Stimulated activated CD8-positive, alpha-beta memory T cell treated with anti-CD3 and anti-CD28 coated beads, Interleukin-12 subunit alpha, Interleukin-12 subunit beta, amount 100 ng/mL, for 24 hours (primary cell): ENCODE results near the gene PLPPR2.
"Not testable (repeated sequence)": the region's sequence is repeated elsewhere in the genome, so short reads cannot be mapped to it uniquely, and the experiment has no call there.

Experiments used
- DNase-seq: peaks from one replicate; pipeline ENCODE4 v3.0.0-alpha.2; 2020; ENCODE audit errors: extremely low read depth

The PLPPR2 gene

DNA sequence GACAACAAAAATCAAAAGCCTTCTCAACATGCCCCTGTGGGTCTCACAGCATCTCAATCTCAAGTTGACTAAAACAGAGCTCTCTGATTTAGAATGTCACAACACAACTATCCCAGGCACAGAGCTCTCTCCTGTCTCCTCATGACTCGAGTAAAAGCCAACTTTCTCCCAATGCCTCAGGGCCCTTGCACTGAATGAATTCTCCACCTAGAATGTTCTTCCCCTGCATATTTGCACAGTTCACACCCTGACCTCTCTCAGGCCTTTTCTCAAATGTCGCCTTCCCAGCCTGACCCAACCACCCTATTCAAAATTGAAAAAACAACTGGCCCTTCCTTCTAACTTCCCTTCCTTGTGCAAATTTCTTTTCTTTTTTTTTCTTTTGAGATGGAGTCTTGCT, 15.5 kb downstream of the PLPPR2 start:
- DNase-seq, result no peak

DNA sequence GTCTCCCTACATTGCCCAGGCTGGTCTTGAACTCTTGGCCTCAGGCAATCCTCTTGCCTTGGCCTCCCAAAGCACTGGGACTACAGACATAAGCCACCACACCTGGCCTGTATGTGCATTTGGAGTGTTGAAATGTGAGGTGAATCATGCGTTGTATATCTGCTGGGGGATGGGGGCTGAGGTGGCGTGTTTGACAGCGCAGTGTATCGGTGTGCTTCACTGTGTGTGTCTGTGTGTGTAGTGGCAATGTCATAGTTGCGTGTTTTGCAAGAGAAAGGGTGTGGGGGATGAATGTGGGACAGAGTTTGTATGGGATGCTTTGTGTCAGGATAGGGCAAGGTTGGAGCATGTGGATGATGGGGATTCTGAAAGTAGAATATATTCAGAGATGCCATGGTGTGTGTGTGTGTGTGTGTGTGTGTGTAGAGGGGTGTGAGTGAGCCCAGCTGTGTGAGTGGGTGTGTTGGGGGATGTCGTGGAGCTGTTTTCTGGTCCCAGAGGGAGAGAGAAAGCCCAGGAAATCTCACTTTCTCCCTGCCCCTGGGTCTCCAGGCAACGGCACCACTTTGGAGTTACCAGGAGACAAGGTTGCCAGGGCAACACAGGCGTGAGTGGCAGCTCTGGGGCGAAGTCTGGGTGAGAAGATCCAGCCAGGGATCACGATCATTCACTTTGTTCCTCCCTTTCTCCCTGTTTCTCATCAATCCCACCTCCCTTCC, 18.1 kb downstream of the PLPPR2 start:
- DNase-seq, result no peak

GRCh38 chr19:11373885-11374432, 18.7 kb downstream of the PLPPR2 start:
- DNase-seq, result no peak

GRCh38 chr19:11374433-11375142, 19.4 kb downstream of the PLPPR2 start, which contains the start of gene SWSAP1:
Gene SWSAP1 (plus strand): TSS chr19:11374666. CDS start chr19:11374681, 15 bp downstream.
- DNase-seq, result peak; percentile 92

GRCh38 chr19:11375143-11375948, 20.1 kb downstream of the PLPPR2 start:
- DNase-seq, result no peak

DNA sequence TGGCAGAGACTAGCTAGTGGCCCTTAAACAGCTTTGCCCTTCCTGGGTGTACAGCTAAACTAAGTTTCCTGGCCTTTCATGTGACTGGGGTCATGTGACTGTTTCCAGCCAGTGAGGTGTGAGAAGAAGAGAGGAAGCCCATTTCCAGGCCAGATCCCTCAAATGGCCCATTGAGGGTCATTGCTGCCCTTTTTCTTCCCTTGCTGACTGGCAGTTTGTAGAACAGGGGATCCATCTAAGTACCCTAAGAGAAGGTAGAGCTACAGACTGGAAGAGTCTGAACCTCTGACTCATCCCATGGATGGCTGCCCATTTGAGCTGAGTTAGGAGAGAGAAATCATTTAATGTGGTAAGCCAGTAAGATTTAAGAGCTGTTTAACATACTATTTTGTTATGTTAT, 22.0 kb downstream of the PLPPR2 start:
- DNase-seq, result no peak

DNA sequence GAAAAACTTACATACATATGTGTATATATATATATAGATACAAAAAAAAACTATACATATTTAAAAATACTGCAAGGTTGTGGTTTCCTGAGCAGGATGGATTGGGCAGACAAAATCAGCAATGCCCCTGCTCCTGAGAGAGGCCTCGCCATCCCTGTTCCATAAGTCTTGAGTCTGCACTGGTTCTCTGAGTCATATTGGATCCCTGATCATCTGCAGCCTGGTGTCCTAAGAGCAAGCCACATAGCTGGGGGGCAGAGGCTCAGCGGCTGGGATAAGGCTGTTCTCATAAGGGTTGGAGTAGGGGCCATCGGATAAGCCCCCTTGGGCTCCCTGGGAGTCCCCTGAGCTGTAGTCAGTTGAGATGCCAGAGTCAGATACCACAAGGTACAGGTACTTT, 22.5 kb downstream of the PLPPR2 start:
- DNase-seq, result no peak

GRCh38 chr19:11378319-11379189, 23.3 kb downstream of the PLPPR2 start:
- DNase-seq, result no peak

DNA sequence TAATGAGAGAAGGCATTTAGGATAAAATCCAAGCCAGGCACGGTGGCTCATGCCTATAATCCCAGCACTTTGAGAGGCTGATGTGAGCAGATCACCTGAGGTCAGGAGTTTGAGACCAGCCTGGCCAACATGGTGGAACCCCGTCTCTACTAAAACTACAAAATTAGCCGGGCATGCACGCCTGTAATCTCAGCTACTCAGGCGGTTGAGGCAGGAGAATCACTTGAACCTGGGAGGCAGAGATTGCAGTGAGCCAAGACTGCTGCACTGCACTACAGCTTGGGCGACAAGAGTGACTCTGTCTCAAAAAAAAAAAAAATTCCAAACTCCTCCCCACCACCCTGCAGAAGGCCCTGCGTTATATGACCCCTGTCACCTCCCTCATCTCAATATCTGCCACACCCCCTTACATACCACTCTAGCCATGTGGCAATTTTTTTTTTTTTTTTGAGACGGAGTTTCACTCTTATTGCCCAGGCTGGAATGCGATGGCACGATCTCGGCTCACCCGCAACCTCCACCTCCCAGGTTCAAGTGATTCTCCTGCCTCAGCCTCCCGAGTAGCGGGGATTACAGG, 24.1 kb downstream of the PLPPR2 start:
- not testable (repeated sequence) for DNase-seq

DNA sequence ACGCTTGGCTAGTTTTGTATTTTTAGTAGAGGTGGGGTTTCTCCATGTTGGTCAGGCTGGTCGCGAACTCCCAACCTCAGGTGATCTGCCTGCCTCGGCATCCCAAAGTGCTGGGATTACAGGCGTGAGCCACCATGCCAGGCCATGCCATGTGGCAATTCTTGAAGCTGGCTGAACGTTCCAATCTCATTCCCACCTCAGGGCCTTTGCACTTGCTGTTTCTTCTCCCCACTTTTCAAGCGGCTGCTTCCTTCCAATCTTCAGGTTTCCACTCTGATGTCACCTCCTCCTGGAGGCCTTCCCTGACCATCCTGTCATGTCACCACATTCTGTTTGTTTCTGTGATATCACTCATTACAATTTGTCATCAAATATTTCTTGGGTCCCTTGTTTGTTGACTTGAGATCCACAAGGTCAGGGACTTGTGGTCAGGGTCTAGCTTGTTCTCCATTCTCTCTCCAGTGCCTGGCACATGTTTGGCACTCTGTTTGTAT, 24.7 kb downstream of the PLPPR2 start:
- DNase-seq, result no peak

DNA sequence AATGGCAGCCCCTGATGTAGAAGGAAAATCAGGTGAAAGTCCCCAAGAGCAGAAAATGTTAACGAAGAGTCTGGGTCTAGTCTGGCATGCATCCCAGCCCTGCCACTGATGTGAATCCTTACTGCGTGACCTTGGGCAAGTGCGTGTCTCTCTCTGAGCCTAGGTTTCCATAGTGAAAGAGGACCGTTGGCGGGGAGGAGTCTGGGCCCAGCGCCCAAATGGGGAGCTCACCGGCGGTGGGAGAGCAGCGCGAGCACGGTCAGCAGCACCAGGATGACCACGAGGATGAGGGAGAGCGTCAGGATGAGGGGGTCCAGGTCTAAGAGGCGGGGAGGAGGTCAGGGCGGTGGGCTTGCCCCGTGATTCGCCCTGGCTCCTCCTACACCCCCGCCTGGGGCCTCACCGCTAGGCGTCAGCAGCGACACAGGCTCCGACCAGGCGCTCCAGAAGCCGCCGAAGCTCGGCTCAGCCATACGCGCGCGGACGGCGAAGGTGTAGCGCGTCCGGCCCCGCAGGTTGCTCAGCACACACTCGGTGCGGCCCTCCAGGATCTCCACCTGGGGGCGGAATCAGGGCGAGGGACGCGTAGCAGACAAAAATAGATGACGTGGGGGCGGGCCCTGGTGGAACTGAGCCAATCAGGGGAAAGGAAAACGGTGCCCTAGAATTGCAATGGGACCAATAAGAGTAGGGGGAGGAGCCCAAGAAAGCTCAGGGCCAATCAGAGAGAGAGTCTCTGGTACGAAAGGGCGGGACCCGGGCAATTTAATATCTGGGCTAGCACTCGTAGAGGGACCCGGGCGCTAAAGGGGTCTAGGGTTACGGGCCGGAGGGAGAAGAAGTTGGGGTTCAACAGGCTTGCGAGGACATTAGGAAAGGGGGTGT, 25.7 kb downstream of the PLPPR2 start:
- DNase-seq, result peak; percentile 82

DNA sequence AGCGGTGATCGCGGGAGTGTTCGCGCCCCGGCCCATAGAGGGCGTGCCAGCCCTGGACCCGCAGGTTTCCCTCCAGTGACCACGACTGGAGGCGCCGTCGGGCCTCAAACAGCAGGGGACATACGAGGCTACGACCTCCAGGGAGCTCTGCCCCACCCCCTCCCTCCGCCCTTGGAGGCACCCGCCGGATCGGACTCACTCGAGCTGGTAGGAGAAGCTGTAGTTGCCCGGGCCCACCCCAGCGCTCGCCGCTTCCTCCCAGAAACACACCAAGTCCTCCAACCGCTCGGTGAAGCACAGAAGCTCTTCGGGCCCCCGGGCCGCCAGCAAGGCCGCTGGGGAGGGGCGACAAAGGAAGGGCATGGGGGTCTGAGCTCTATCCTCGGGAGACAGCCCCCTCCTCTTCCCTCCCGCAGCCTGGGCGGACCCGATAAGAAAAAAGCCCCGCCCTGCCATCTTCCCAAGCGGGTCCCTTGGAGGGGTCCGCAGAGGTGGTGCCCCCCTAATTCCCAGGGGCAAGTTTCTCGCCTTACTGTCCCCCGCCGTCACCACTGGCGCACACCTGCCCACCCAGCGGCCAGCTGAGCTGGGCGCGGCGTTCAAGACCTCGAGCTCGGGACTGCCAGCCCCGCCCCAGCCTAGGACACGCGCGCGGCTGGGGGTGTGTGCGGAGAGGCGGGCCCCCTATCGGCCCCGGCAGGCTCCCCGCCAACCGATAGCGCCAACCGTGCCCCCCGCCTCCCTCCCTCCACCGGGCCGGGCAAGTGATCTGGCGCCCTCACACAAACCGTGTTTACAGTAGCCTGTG, 27.9 kb downstream of the PLPPR2 start:
- DNase-seq, result no peak

DNA sequence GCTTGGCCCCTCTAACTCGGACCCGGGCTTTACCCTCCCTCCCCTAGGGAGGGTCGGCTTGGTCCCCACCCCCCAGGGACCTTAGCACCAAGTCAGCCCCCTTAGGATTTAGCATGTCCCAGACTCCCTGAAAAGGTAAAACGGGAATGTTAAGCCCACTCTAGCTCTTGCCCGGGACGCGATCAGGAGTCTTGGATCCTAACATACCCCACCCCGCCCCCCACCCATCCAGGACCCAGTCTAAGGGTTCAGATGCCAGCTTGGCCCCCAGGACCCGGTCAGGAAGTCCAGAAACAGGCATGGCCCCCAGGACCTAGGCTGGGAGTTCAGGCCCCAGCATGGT, 28.4 kb downstream of the PLPPR2 start:
- no peak for DNase-seq

- no peak for DNase-seq
Observed at GRCh38 chr19:11384778-11385129, 29.5 kb downstream of the PLPPR2 start.

GRCh38 chr19:11387162-11388034, 32.2 kb downstream of the PLPPR2 start:
- no peak for DNase-seq

DNA sequence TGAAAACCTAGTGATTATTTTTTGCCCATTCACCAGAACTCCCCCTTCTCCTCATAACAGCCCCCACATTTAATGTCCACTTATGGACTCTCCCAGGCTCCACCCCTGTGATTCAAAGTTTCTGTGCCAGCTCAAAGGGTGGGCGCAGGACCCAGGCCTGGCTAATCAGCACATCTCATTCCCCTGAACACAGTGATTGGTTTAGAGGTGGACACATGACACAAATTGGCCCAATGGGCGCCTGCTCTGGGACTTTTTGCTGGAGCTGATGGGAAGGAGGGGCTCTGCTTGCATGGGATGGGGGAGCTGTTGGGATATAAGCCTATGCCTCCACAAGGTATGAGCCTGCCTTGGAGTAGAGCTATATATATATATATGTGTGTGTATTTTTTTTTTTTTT, 35.1 kb downstream of the PLPPR2 start:
- DNase-seq, result no peak

DNA sequence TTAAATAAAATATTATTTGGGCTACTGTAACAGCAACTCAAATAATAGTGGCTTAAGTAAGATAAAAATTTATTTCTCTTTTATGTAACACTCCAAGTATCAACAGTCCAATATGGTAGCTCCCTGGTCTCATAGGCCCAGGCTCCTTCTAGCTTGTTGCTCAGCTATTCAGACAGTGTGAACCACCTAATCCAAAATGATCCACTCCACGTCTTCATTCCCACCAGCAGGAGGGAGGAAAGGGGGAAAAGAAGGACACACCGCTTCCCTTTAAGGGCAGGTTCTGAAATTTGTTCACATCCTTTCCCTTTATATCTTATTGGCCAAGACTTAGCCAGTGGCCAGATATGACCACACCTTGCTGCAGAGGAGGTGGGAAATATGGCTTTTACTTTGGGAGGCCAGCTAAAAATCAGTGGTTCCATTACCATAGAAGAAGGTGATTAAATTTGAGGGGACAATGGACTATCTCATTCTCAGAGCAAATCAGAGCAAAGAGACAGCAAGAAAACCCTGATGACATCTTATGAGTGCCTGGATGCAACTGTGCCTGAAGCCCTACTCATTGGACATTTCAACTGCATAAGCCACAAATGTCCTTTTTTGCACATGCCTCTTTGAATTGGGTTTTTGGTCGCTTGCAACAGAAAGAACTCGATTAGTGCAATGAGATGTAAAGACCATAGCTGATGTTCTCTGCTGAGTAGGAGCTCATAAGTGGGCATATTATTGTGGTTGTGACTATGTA, 35.9 kb downstream of the PLPPR2 start:
- no peak for DNase-seq
